A673 (cell line): ENCODE data around the gene HMCN2.

ENCODE experiments used
- CTCF ChIP-seq: fragments of 300-800, 200-600 bp; sonication (generic); conservative IDR thresholded peaks from 2 replicates; pipeline ENCODE4 v1.5.1; 2017; ENCODE audit warnings: low read depth, mild to moderate bottlenecking, antibody characterized with exemption, low read length, moderate library complexity, mixed read lengths
- EZH2 ChIP-seq: fragments of 200-600 bp; sonication (generic); IDR thresholded peaks from 2 replicates; pipeline ENCODE4 v1.6.1; 2017; ENCODE audit warnings: borderline replicate concordance, low read depth, mild to moderate bottlenecking, mixed read lengths, antibody characterized with exemption, low read length; ENCODE audit not compliant: poor library complexity, severe bottlenecking

- TF ChIP-seq CTCF, result no peak
- no peak for TF ChIP-seq EZH2
These were observed 42.7 kb upstream of the HMCN2 start for GRCh38 chr9:130222833-130223232.
